Measurements from ENCODE around the gene TMEM270. TPM values are rescaled to one million over a fixed set of nuclear protein-coding genes. Genes with fewer than 3 reads are reported as not detected.
A peak's percentile ranks its signal among the peaks of the same experiment; 100 is the strongest.

TMEM270 gene
- total and polyA plus RNA-seq, 8 donors, result 0.25 to 0.31 TPM; not detected in 6

GRCh38 chr7:73831584-73831833, 29.4 kb upstream of the TMEM270 start:
- Histone ChIP-seq H3K27ac (peak overlapping the region; percentile 95 to 98 (median 98)), H3K27me3 (no peaks in the 10 kb centered on the region), H3K36me3 (no peaks in the 10 kb centered on the region), H3K4me3 (peak overlapping the region; percentile 66 to 94 (median 68)), H3K9me3 (no peaks in the 10 kb centered on the region), H3K4me1 (peaks cover 31 to 39% (median 34%) of the 10 kb centered on the region in 3 donors)
- peak in 1 of 4 donors; percentile 0 for ATAC-seq
- peak in 2 of 6 donors; percentile 69 to 72 for DNase-seq
- no peak for TF ChIP-seq CTCF (IDR thresholded peaks at IDR 0.05)
- intact Hi-C loops (cut with DNase I), result no loop called here
- WGBS, 2 donors, result 10 to 25% methylated on average over 16 of the region's 16 CpGs
- FAIRE-seq, result no peak

- 10 to 18% methylated on average over 16 of the region's 16 CpGs for WGBS, 2 donors
- peak overlapping the region; percentile 95 to 98 (median 98) for H3K27ac ChIP-seq
Measured at GRCh38 chr7:73831834-73832651, 28.9 kb upstream of the TMEM270 start.

DNA sequence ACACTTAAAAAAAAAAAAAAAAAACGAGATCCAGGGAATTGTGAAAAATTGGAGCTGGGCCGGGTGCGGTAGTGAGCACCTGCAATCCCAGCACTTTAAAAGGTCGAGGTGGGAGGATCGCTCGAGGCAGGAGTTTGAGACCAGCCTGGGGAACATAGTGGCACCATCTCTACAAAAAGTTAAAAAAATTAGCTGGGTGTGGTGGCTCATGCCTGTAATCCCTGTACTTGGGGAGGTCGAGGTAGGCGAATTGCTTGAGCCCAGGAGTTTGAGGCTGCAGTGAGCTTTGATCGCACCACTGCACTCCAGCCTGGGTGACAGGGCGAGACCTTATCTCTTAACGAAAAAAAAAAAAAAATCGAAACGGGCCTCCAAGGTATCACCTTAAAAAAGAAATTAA, 28.2 kb upstream of the TMEM270 start:
- no peak for TF ChIP-seq CTCF (IDR thresholded peaks at IDR 0.05)
- 16% methylated on average over 13 of the region's 13 CpGs for WGBS, 2 donors
- no peaks in the 10 kb centered on the region for H3K36me3 ChIP-seq
- peak overlapping the region; percentile 66 to 94 (median 68) for H3K4me3 ChIP-seq
- no peaks in the 10 kb centered on the region for H3K9me3 ChIP-seq
- no peaks in the 10 kb centered on the region for H3K27me3 ChIP-seq
- FAIRE-seq, result no peak
- intact Hi-C loops (cut with DNase I), result no loop called here
- DNase-seq, result no peak
- peak overlapping the region; percentile 95 to 98 (median 98) for H3K27ac ChIP-seq
- no peak for ATAC-seq
- H3K4me1 ChIP-seq, result peaks cover 22 to 27% (median 23%) of the 10 kb centered on the region in 3 donors

More at GRCh38 chr7:73831834-73832651, 28.9 kb upstream of the TMEM270 start:
- H3K27me3 ChIP-seq, result no peaks in the 10 kb centered on the region
- ATAC-seq (peak; percentile 59 to 69 (median 60)), DNase-seq (peak; percentile 90 to 96 (median 95)), FAIRE-seq (no peak)
- H3K4me1 ChIP-seq, result peaks cover 28 to 33% (median 29%) of the 10 kb centered on the region in 3 donors
- H3K4me3 ChIP-seq, result peak overlapping the region; percentile 66 to 94 (median 68)
- intact Hi-C loops (cut with DNase I), result no loop called here
- H3K36me3 ChIP-seq, result no peaks in the 10 kb centered on the region
- TF ChIP-seq CTCF (IDR thresholded peaks at IDR 0.05), result no peak
- H3K9me3 ChIP-seq, result no peaks in the 10 kb centered on the region

GRCh38 chr7:73833251-73833919, 27.6 kb upstream of the TMEM270 start:
- Histone ChIP-seq H3K36me3 (no peaks in the 10 kb centered on the region), H3K27ac (peak overlapping the region; percentile 95 to 98 (median 98)), H3K4me1 (peaks cover 19 to 26% (median 22%) of the 10 kb centered on the region in 3 donors), H3K27me3 (no peaks in the 10 kb centered on the region), H3K4me3 (peak overlapping the region; percentile 1 to 94 (median 68)), H3K9me3 (no peaks in the 10 kb centered on the region)
- no peak for TF ChIP-seq CTCF (IDR thresholded peaks at IDR 0.05)
- intact Hi-C loops (cut with DNase I), result no loop called here
- WGBS, 2 donors, result 26 to 27% methylated on average over 10 to 13 of the region's 13 CpGs
- DNase-seq (peak; percentile 60 to 83 (median 72)), FAIRE-seq (no peak), ATAC-seq (peak; percentile 14 to 35 (median 22))

Measured in pancreas (tissue), 10 donors.